Loucy (cell line): ENCODE measurements around the gene LRCH3.

Source experiments
- H2AFZ ChIP-seq: fragments of 200-600 bp; sonication (generic); 2 replicates; pipeline ENCODE4 v1.6.0; 2016; ENCODE audit warnings: antibody characterized with exemption, mild to moderate bottlenecking, low read length, moderate library complexity
- H3F3A ChIP-seq: fragments of 200-600 bp; 2 replicates; pipeline ENCODE4 v1.6.0; 2016; ENCODE audit warnings: antibody characterized with exemption, low read depth, mild to moderate bottlenecking
- H3K27me3 ChIP-seq: fragments of 200-600 bp; sonication (generic); 2 replicates; pipeline ENCODE4 v1.6.1; 2014; ENCODE audit warnings: low read length, mild to moderate bottlenecking; ENCODE audit not compliant: insufficient read depth, poor library complexity, severe bottlenecking
- H3K36me3 ChIP-seq: fragments of 200-600 bp; sonication (generic); 2 replicates; pipeline ENCODE4 v1.6.1; 2016; ENCODE audit warnings: low read length; ENCODE audit not compliant: insufficient read depth
- H3K4me1 ChIP-seq: fragments of 200-600 bp; sonication (generic); 2 replicates; pipeline ENCODE4 v1.5.1; 2014; ENCODE audit warnings: low read length, mild to moderate bottlenecking; ENCODE audit not compliant: insufficient read depth, poor library complexity, severe bottlenecking
- H3K4me2 ChIP-seq: fragments of 200-600 bp; sonication (generic); 2 replicates; pipeline ENCODE4 v1.6.0; 2014; ENCODE audit warnings: antibody characterized with exemption, low read length, low read depth, mild to moderate bottlenecking; ENCODE audit not compliant: poor library complexity, severe bottlenecking
- H3K4me3 ChIP-seq: fragments of 200-600 bp; sonication (generic); 2 replicates; pipeline ENCODE4 v1.5.1; 2014; ENCODE audit warnings: low read length, mild to moderate bottlenecking, mixed read lengths; ENCODE audit not compliant: poor library complexity, severe bottlenecking
- H3K79me2 ChIP-seq: fragments of 200-600 bp; sonication (generic); 2 replicates; pipeline ENCODE4 v1.6.1; 2014; ENCODE audit warnings: low read length; ENCODE audit not compliant: insufficient read depth
- H3K9ac ChIP-seq: fragments of 200-600 bp; sonication (generic); 2 replicates; pipeline ENCODE4 v1.6.0; 2014; ENCODE audit warnings: mild to moderate bottlenecking, low read depth, low read length, moderate library complexity; ENCODE audit not compliant: poor library complexity, severe bottlenecking
- H3K9me2 ChIP-seq: fragments of 200-600 bp; sonication (generic); replicated peaks from 2 replicates; pipeline ENCODE4 v1.6.1; 2016; ENCODE audit warnings: low read depth, low read length, mixed read lengths
- H3K9me3 ChIP-seq: fragments of 200-600 bp; sonication (generic); 2 replicates; pipeline ENCODE4 v1.6.1; 2014; ENCODE audit warnings: mild to moderate bottlenecking, antibody characterized with exemption, low read length, low read depth; ENCODE audit not compliant: insufficient read depth
- H4K20me1 ChIP-seq: fragments of 200-600 bp; sonication (generic); 2 replicates; pipeline ENCODE4 v1.6.0; 2014; ENCODE audit warnings: antibody characterized with exemption, low read length, mild to moderate bottlenecking; ENCODE audit not compliant: insufficient read depth, poor library complexity, severe bottlenecking
- CTCF ChIP-seq: fragments of 200-600 bp; sonication (generic); conservative IDR thresholded peaks from 2 replicates; pipeline ENCODE4 v1.5.1; 2014; ENCODE audit warnings: mild to moderate bottlenecking, antibody characterized with exemption, low read length
- EZH2phosphoT487 ChIP-seq: fragments of 200-600 bp; IDR thresholded peaks from 2 replicates; pipeline ENCODE4 v1.6.1; 2018; ENCODE audit warnings: antibody characterized with exemption, mild to moderate bottlenecking, moderate library complexity, borderline replicate concordance

The LRCH3 gene

GRCh38 chr3:197789309-197789708, 1.7 kb upstream of the LRCH3 start:
- Histone ChIP-seq H3K4me2 (no peak overlapping the region), H3K36me3 (no peaks in the 10 kb centered on the region), H3K9ac (no peak overlapping the region), H3K9me3 (no peaks in the 10 kb centered on the region), H3K4me3 (no peak overlapping the region), H3K79me2 (peaks cover 28% of the 10 kb centered on the region), H3K4me1 (peaks cover 18% of the 10 kb centered on the region), H3K9me2 (no peaks in the 10 kb centered on the region), H3F3A (no peaks in the 10 kb centered on the region), H4K20me1 (peaks cover 8% of the 10 kb centered on the region), H3K27me3 (no peaks in the 10 kb centered on the region), H2AFZ (no peak overlapping the region)
- TF ChIP-seq EZH2phosphoT487 (no peak), CTCF (no peak)

GRCh38 chr3:197790033-197790432, 1.0 kb upstream of the LRCH3 start:
- Histone ChIP-seq H3K27me3 (no peaks in the 10 kb centered on the region), H2AFZ (no peak overlapping the region), H3K4me3 (no peak overlapping the region), H3K4me1 (peaks cover 24% of the 10 kb centered on the region), H3K9ac (no peak overlapping the region), H3F3A (no peaks in the 10 kb centered on the region), H3K9me3 (no peaks in the 10 kb centered on the region), H3K79me2 (peaks cover 35% of the 10 kb centered on the region), H4K20me1 (peaks cover 8% of the 10 kb centered on the region), H3K36me3 (no peaks in the 10 kb centered on the region), H3K4me2 (peak overlapping the region; percentile 75), H3K9me2 (no peaks in the 10 kb centered on the region)
- TF ChIP-seq CTCF: no peak

GRCh38 chr3:197791892-197792647, 1.0 kb downstream of the LRCH3 start:
- Histone ChIP-seq H3K27me3 (no peaks in the 10 kb centered on the region), H3K9me2 (no peaks in the 10 kb centered on the region), H3F3A (no peaks in the 10 kb centered on the region), H3K4me3 (peak overlapping the region; percentile 88), H3K4me1 (peaks cover 34% of the 10 kb centered on the region), H3K9me3 (no peaks in the 10 kb centered on the region), H4K20me1 (peaks cover 12% of the 10 kb centered on the region), H3K36me3 (no peaks in the 10 kb centered on the region), H3K4me2 (peak overlapping the region; percentile 75), H3K79me2 (peaks cover 55% of the 10 kb centered on the region), H2AFZ (peak overlapping the region; percentile 85), H3K9ac (peak overlapping the region; percentile 87)
- TF ChIP-seq EZH2phosphoT487 (no peak), CTCF (no peak)
